SK-N-SH (cell line): Measurements from ENCODE around the gene NLGN3. TPM values are rescaled to one million over a fixed set of nuclear protein-coding genes. Genes with fewer than 3 reads are reported as not detected.

Experiments
- CTCF ChIA-PET: fragments of 300-600, 350-600 bp; formaldehyde crosslinking; extraction: SDS; loops from one replicate; lab custom pipeline; 2021; lab: Yijun Ruan, JAX
- POLR2A ChIA-PET: fragments of 350-600 bp; sonication (Branson Sonifier 250); formaldehyde crosslinking; extraction: SDS; loops from one replicate; lab custom pipeline; 2020; ENCODE audit warnings: antibody characterized with exemption, inconsistent platforms; lab: Yijun Ruan, JAX
- DNase-seq: peaks from one replicate; pipeline ENCODE4 v3.0.0; 2012
- H2AFZ ChIP-seq: fragments of 200-600 bp; sonication (generic); 2 replicates; pipeline ENCODE4 v1.8.1; 2016; ENCODE audit warnings: antibody characterized with exemption, mild to moderate bottlenecking, low read depth
- H3F3A ChIP-seq: fragments of 200-600 bp; sonication (generic); replicated peaks from 2 replicates; pipeline ENCODE3; 2016; ENCODE audit warnings: antibody characterized with exemption, mild to moderate bottlenecking; ENCODE audit not compliant: insufficient read depth
- H3K27ac ChIP-seq, 2 experiments: fragments of 200-500 bp in 1 of 2; fragments of 200-600 bp in 1 of 2; sonication (Bioruptor generic) in 1 of 2; sonication (generic), shearing (Covaris generic) in 1 of 2; 2 replicates each; pipeline versions ENCODE4 v1.5.1 to v1.6.1; 2014 to 2016; ENCODE audit warnings: low read depth in 2 of 2, inconsistent platforms in 1 of 2, low read length in 1 of 2, mild to moderate bottlenecking in 1 of 2, mixed read lengths in 1 of 2
- H3K27me3 ChIP-seq: fragments of 200-600 bp; sonication (generic), shearing (Covaris generic); 2 replicates; pipeline ENCODE4 v1.6.1; 2016; ENCODE audit warnings: mixed run types; ENCODE audit not compliant: insufficient read depth
- H3K36me3 ChIP-seq, 2 experiments: fragments of 200-500 bp in 1 of 2; fragments of 200-600 bp in 1 of 2; sonication (Bioruptor generic) in 1 of 2; sonication (generic) in 1 of 2; replicated peaks in 1 of 2; 2 replicates each; pipeline versions ENCODE3 to v1.5.1; 2014 to 2016; ENCODE audit warnings: low read length in 1 of 2, mild to moderate bottlenecking in 1 of 2; ENCODE audit not compliant: insufficient read depth in 2 of 2, control insufficient read depth in 1 of 2
- H3K4me1 ChIP-seq, 2 experiments: fragments of 200-500 bp in 1 of 2; fragments of 200-600 bp in 1 of 2; sonication (Bioruptor generic) in 1 of 2; sonication (generic), shearing (Covaris generic) in 1 of 2; 2 replicates each; pipeline versions ENCODE4 v1.5.1 to v1.6.1; 2014 to 2016; ENCODE audit warnings: low read depth in 1 of 2, low read length in 1 of 2, mixed run types in 1 of 2; ENCODE audit not compliant: insufficient read depth in 2 of 2, control insufficient read depth in 1 of 2
- H3K4me2 ChIP-seq: fragments of 200-600 bp; sonication (generic), shearing (Covaris generic); 2 replicates; pipeline ENCODE4 v1.6.1; 2017; ENCODE audit warnings: mixed run types
- H3K4me3 ChIP-seq, 2 experiments: fragments of 200-500 bp in 1 of 2; fragments of 200-600 bp in 1 of 2; sonication (Bioruptor generic) in 1 of 2; sonication (generic), shearing (Covaris generic) in 1 of 2; 2 replicates each; pipeline versions ENCODE4 v1.5.1 to v1.8.1; 2014 to 2016; ENCODE audit warnings: low read depth in 2 of 2, inconsistent platforms in 1 of 2, low read length in 1 of 2, mild to moderate bottlenecking in 1 of 2, mixed read lengths in 1 of 2, moderate library complexity in 1 of 2
- H3K79me2 ChIP-seq: fragments of 200-600 bp; sonication (generic); 2 replicates; pipeline ENCODE4 v1.8.1; 2017; ENCODE audit warnings: mild to moderate bottlenecking; ENCODE audit not compliant: insufficient read depth
- H3K9ac ChIP-seq: fragments of 200-600 bp; sonication (generic); 2 replicates; pipeline ENCODE4 v1.6.1; 2017; ENCODE audit warnings: mixed run types
- H3K9me2 ChIP-seq: fragments of 200-600 bp; sonication (generic); 2 replicates; pipeline ENCODE4 v1.6.1; 2017; ENCODE audit warnings: mixed run types
- H3K9me3 ChIP-seq: fragments of 200-600 bp; sonication (generic); 2 replicates; pipeline ENCODE4 v1.6.1; 2017; ENCODE audit warnings: mixed run types, mild to moderate bottlenecking, moderate library complexity
- H4K20me1 ChIP-seq: fragments of 200-600 bp; sonication (generic); 2 replicates; pipeline ENCODE4 v1.6.1; 2017; ENCODE audit warnings: mild to moderate bottlenecking, mixed run types; ENCODE audit not compliant: insufficient read depth
- CHD2 ChIP-seq: fragments of 150-350 bp; IDR thresholded peaks from 2 replicates; pipeline ENCODE4 v1.6.1; 2018; ENCODE audit warnings: low read length; ENCODE audit not compliant: partially characterized antibody
- ELF1 ChIP-seq: IDR thresholded peaks from 2 replicates; pipeline ENCODE4 v1.4.0; 2012
- FOSL2 ChIP-seq: IDR thresholded peaks from 2 replicates; pipeline ENCODE4 v1.4.0; 2012; ENCODE audit warnings: low read depth, mild to moderate bottlenecking, moderate library complexity, borderline replicate concordance
- FOXJ3 ChIP-seq: sonication (generic); formaldehyde crosslinking; IDR thresholded peaks from 2 replicates; pipeline ENCODE4 v1.5.1; 2020; ENCODE audit warnings: mild to moderate bottlenecking, missing genetic modification reagents
- FOXM1 ChIP-seq: IDR thresholded peaks from 2 replicates; pipeline ENCODE4 v1.4.0; 2012; ENCODE audit warnings: low read depth, mild to moderate bottlenecking
- GABPA ChIP-seq: IDR thresholded peaks from 2 replicates; pipeline ENCODE4 v1.4.0; 2012; ENCODE audit warnings: low read depth, mild to moderate bottlenecking
- GATA2 ChIP-seq: sonication (generic); formaldehyde crosslinking; IDR thresholded peaks from 2 replicates; pipeline ENCODE4 v1.5.0; 2020; ENCODE audit warnings: mild to moderate bottlenecking, missing genetic modification reagents
- IRF3 ChIP-seq: fragments of 150-350 bp; IDR thresholded peaks from 2 replicates; pipeline ENCODE4 v1.6.1; 2016; ENCODE audit warnings: mild to moderate bottlenecking, low read depth, low read length
- JUND ChIP-seq: IDR thresholded peaks from 2 replicates; pipeline ENCODE4 v1.4.0; 2012
- NFIC ChIP-seq: IDR thresholded peaks from 2 replicates; pipeline ENCODE4 v1.4.0; 2012; ENCODE audit warnings: borderline replicate concordance
- PBX3 ChIP-seq: IDR thresholded peaks from 2 replicates; pipeline ENCODE4; 2012
- RAD21 ChIP-seq: IDR thresholded peaks from 2 replicates; pipeline ENCODE4 v1.6.1; 2012; ENCODE audit warnings: mild to moderate bottlenecking, low read length
- RFX5 ChIP-seq: IDR thresholded peaks from 2 replicates; pipeline ENCODE4 v1.6.1; 2012; ENCODE audit warnings: mild to moderate bottlenecking, improper control_type of control experiment, low read length
- RXRA ChIP-seq: IDR thresholded peaks from 2 replicates; pipeline ENCODE4 v1.4.0; 2012; ENCODE audit warnings: low read depth, mild to moderate bottlenecking, borderline replicate concordance
- SIN3A ChIP-seq: IDR thresholded peaks from 2 replicates; pipeline ENCODE4 v1.6.1; 2012; ENCODE audit warnings: low read depth, mild to moderate bottlenecking, low read length, moderate library complexity, borderline replicate concordance
- SMC3 ChIP-seq: IDR thresholded peaks from 2 replicates; pipeline ENCODE4 v1.6.1; 2012; ENCODE audit warnings: low read depth, low read length, improper control_type of control experiment
- TAF1 ChIP-seq: IDR thresholded peaks from 2 replicates; pipeline ENCODE4 v1.6.1; 2012; ENCODE audit warnings: low read depth, mild to moderate bottlenecking, low read length, moderate library complexity, borderline replicate concordance
- TEAD4 ChIP-seq: IDR thresholded peaks from 2 replicates; pipeline ENCODE4 v1.4.0; 2012; ENCODE audit warnings: mild to moderate bottlenecking, borderline replicate concordance; ENCODE audit not compliant: insufficient read depth
- ZBTB33 ChIP-seq: IDR thresholded peaks from 2 replicates; pipeline ENCODE4 v1.4.0; 2012; ENCODE audit warnings: low read depth, borderline replicate concordance
- WGBS: methylation state at CpG from one replicate; pipeline ENCODE4 v1.1.6; 2017; ENCODE audit warnings: low lambda C conversion rate; 5-methylcytosine and 5-hydroxymethylcytosine counted together
- polyA plus RNA-seq, 3 experiments: library from polyadenylated mRNA; depleted of rRNA; stranded (reverse); fragments of >200 nt; gene quantifications; 2 replicates each; pipeline ENCODE4 v1.2.3, GENCODE V29; 2012

Gene NLGN3
- polyA plus RNA-seq, 1 of the 3 experiments (the other 2 are of a cell fraction), result 5.3 TPM

- no peak for TF ChIP-seq PBX3
- no peak for TF ChIP-seq FOSL2
- no peak for TF ChIP-seq RFX5
- TF ChIP-seq NFIC, result no peak
- TF ChIP-seq SMC3, result no peak
Observed at GRCh38 chrX:71168134-71168533, 23.5 kb downstream of the NLGN3 start (continued).

GRCh38 chrX:71169586-71169985 is 24.9 kb downstream of the NLGN3 start:
- Histone ChIP-seq H3K9me2 (no peaks in the 10 kb centered on the region), H3K27ac (no peak overlapping the region), H3K79me2 (no peaks in the 10 kb centered on the region), H2AFZ (no peak overlapping the region), H3K9ac (no peak overlapping the region), H3K4me2 (no peak overlapping the region), H3K27me3 (peaks cover 34% of the 10 kb centered on the region), H3F3A (no peaks in the 10 kb centered on the region), H3K4me1 (no peaks in the 10 kb centered on the region), H3K9me3 (no peaks in the 10 kb centered on the region), H3K36me3 (no peaks in the 10 kb centered on the region), H4K20me1 (no peaks in the 10 kb centered on the region), H3K4me3 (no peak overlapping the region)
- TF ChIP-seq GABPA, result no peak
- no peak for TF ChIP-seq FOXM1
- POLR2A ChIA-PET, result no interaction called here
- DNase-seq, result no peak
- 69% methylated on average over 9 of the region's 22 CpGs for WGBS
- CTCF ChIA-PET, result no interaction called here

- H3K9me2 ChIP-seq, result no peaks in the 10 kb centered on the region
- 60% methylated on average over 5 of the region's 5 CpGs for WGBS
- H4K20me1 ChIP-seq, result no peaks in the 10 kb centered on the region
- no peaks in the 10 kb centered on the region for H3F3A ChIP-seq
- CTCF ChIA-PET, result interaction anchor here (1.3 kb wide), 1 partner anchor 9 kb away, joined by 4 read pairs; no protein-coding TSS in a partner anchor
- no peak overlapping the region for H3K4me2 ChIP-seq
- no peak for DNase-seq
- POLR2A ChIA-PET, result no interaction called here
- H2AFZ ChIP-seq, result no peak overlapping the region
- H3K27me3 ChIP-seq, result peaks cover 24% of the 10 kb centered on the region; the same call in 1 of the 2 replicates
- H3K79me2 ChIP-seq, result no peaks in the 10 kb centered on the region
- no peak overlapping the region for H3K4me3 ChIP-seq
- H3K27ac ChIP-seq, result no peak overlapping the region
- no peaks in the 10 kb centered on the region for H3K36me3 ChIP-seq
- TF ChIP-seq TAF1 (no peak), GABPA (no peak), ZBTB33 (no peak), ELF1 (no peak), JUND (no peak), RAD21 (no peak), GATA2 (no peak), TEAD4 (no peak), IRF3 (no peak), RXRA (no peak), CHD2 (no peak), FOXJ3 (CRISPR knock-in tag) (no peak), SIN3A (no peak), SMC3 (no peak)
- H3K9ac ChIP-seq, result no peak overlapping the region
- H3K4me1 ChIP-seq, result no peaks in the 10 kb centered on the region
- no peaks in the 10 kb centered on the region for H3K9me3 ChIP-seq
Observed at GRCh38 chrX:71170660-71171059, 26.0 kb downstream of the NLGN3 start.
